Left renal pelvis (tissue), 4 donors: ENCODE results near the gene SLC30A7. TPM values are rescaled to one million over a fixed set of nuclear protein-coding genes. Genes with fewer than 3 reads are reported as not detected.
"Not testable (repeated sequence)": the region's sequence is repeated elsewhere in the genome, so short reads cannot be mapped to it uniquely, and the experiment has no call there.

Source experiments
- DNase-seq, 4 donors: peaks; one replicate each; pipeline ENCODE4 v3.0.0-alpha.2; 2013; ENCODE audit warnings: low read depth in 4 of 4, low spot score in 3 of 4
- polyA plus RNA-seq, 4 donors: library from polyadenylated mRNA; unstranded; fragments of 120-200 nt; gene quantifications; one replicate each; pipeline ENCODE4 v1.2.1, GENCODE V29; 2013; ENCODE audit not compliant: insufficient read length in 4 of 4

Gene SLC30A7
- polyA plus RNA-seq, 4 donors: 16.9 to 18.6 (median 18.2) TPM

- DNase-seq: not testable (repeated sequence)
Measured at GRCh38 chr1:100889007-100889406, 6.9 kb upstream of the SLC30A7 start.

- DNase-seq: not testable (repeated sequence)
Measured at GRCh38 chr1:100889869-100890482, 5.9 kb upstream of the SLC30A7 start.

GRCh38 chr1:100891380-100891779 lies 4.5 kb upstream of the SLC30A7 start:
- DNase-seq: no peak

GRCh38 chr1:100892554-100892953 lies 3.3 kb upstream of the SLC30A7 start:
- no peak for DNase-seq

GRCh38 chr1:100893718-100894117 lies 2.2 kb upstream of the SLC30A7 start:
- no peak for DNase-seq

GRCh38 chr1:100894603-100895539 lies 1.0 kb upstream of the SLC30A7 start, which contains the start of gene EXTL2:
Gene EXTL2, minus strand, starts transcription at chr1:100894842. Its CDS starts 6,085 bp downstream, at chr1:100888757.
- peak; percentile 80 to 89 (median 82) for DNase-seq

- DNase-seq: peak in 2 of 4 donors; percentile 5 to 16
Measured at GRCh38 chr1:100896481-100896982, 642 bp downstream of the SLC30A7 start.

GRCh38 chr1:100902365-100902764 lies 6.5 kb downstream of the SLC30A7 start:
- DNase-seq: no peak

- no peak for DNase-seq
Measured at GRCh38 chr1:100903777-100904176, 7.9 kb downstream of the SLC30A7 start.

- DNase-seq: no peak
Measured at GRCh38 chr1:100904528-100904927, 8.6 kb downstream of the SLC30A7 start.

- no peak for DNase-seq
Measured at GRCh38 chr1:100905181-100905580, 9.3 kb downstream of the SLC30A7 start.

GRCh38 chr1:100907887-100908286 lies 12.0 kb downstream of the SLC30A7 start:
- no peak for DNase-seq

GRCh38 chr1:100909018-100909417 lies 13.1 kb downstream of the SLC30A7 start:
- DNase-seq: no peak

- no peak for DNase-seq
Measured at GRCh38 chr1:100912019-100912418, 16.1 kb downstream of the SLC30A7 start.

GRCh38 chr1:100921110-100921706 lies 25.3 kb downstream of the SLC30A7 start:
- peak in 1 of 4 donors; percentile 5 for DNase-seq

- DNase-seq: no peak
Measured at GRCh38 chr1:100924212-100924611, 28.3 kb downstream of the SLC30A7 start.

- DNase-seq: no peak
Measured at GRCh38 chr1:100924991-100925390, 29.1 kb downstream of the SLC30A7 start.

GRCh38 chr1:100926240-100926639 lies 30.4 kb downstream of the SLC30A7 start:
- DNase-seq: no peak

GRCh38 chr1:100927276-100927675 lies 31.4 kb downstream of the SLC30A7 start:
- DNase-seq: no peak

- no peak for DNase-seq
Measured at GRCh38 chr1:100928128-100928527, 32.2 kb downstream of the SLC30A7 start.

GRCh38 chr1:100930494-100930893 lies 34.6 kb downstream of the SLC30A7 start:
- DNase-seq: no peak
